Left colon (tissue), 2 donors: ENCODE data around the gene RABEP1. TPM values are rescaled to one million over a fixed set of nuclear protein-coding genes. Genes with fewer than 3 reads are reported as not detected.

Source experiments
- ATAC-seq: fragments of 200-7000 bp; cut with Tn5 transposase; one replicate; pipeline ENCODE4 v1.9.1; 2020; ENCODE audit warnings: mild to moderate bottlenecking, moderate library complexity
- DNase-seq, 2 donors: peaks; one replicate each; pipeline ENCODE4 v3.0.0-alpha.2; 2020
- intact Hi-C, 2 donors: fragments of 100-400 bp; cut with DNase I in 1 of 2; cut with micrococcal nuclease in 1 of 2; formaldehyde crosslinking; loops; one replicate each; pipeline versions ENCODE4 v1.11.2 to v1.14.0; 2022; cut with DNase I, micrococcal nuclease
- total RNA-seq, 2 donors: library from RNA; stranded (reverse); fragmentation: NEBNext Ultra II Directional; extraction: Animal tissue kit (Norgen Biotek cat#: 25700); gene quantifications; one replicate each; pipeline ENCODE4 v1.2.1, GENCODE V29; 2021
- donor health status: DM: no; HTN: no; CAD: no.
- donor health status: DM: yes; HTN: yes; CAD: no.

RABEP1 gene
- total RNA-seq, 2 donors from 2014 or later = 28.1 to 29.1 TPM

- ATAC-seq (no peak), DNase-seq (no peak)
- intact Hi-C loops = no loop called here
Measured at GRCh38 chr17:5354886-5355415, 72.9 kb downstream of the RABEP1 start.

DNA sequence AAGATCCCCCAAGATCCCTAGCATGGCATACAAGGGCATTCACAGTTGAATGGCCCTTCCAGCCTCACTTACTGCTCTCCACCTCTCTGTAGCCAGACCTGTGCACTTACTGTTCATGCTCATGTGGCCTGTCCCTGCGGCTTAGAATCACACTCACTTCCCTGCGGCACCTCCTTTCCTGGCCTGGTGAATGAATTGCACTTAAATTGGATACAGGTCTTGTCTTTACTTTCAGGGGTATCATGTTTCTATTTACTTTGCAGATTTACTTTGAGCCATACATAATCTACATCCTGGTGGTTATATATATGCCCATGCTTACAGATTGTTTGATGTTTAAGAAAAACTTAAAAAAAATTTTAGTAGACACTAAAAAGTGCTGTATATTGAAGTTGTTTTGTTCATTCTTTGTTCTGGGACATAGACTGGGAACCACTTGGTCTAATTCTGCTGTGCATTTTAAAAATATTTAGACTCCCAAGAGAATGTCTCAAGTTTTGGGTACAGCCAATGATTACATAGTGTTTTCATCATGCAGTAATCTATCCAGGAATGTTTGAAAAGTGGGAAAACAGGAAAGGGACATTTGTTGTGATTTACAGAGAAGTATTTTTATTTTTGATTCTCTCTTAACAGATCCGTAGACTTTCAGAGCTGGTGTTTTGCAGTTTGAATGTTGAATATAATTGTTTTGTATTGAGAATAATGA, 73.5 kb downstream of the RABEP1 start:
- no peak for DNase-seq
- no peak for ATAC-seq
- intact Hi-C loops = no loop called here

- intact Hi-C loops = no loop called here
- no peak for ATAC-seq
- no peak for DNase-seq
Measured at GRCh38 chr17:5361426-5361825, 79.3 kb downstream of the RABEP1 start.

DNA sequence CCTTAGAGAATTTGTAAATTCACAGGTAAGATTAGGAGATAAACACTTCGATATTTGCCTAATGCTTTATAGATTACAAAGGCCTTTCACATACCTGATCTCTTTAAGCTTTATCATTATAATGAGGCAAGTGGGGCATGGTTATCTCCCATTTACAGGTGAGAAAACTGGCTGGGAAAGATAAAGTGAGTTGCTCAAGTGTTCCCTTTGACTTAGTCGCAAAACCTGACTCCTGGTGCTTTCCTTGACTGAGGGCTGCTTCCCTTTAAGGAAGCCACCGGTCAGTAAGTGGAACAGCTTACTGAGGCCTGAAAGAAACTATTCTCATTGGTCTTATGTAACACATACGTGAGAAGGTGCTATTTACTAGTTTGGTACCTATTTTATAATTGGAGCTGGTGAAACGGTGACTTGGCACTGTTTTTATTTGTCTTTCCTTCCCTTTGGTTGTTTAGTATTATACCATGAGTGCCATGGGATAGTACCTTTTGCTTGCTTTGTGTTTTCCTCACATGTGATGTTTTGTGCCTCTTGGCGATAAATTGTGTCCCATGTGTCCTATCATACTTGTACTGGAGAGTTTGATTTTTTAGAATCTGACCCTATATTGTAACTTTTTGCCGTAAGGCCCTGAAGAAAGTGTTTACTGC, 80.2 kb downstream of the RABEP1 start:
- intact Hi-C loops = no loop called here
- DNase-seq (no peak), ATAC-seq (no peak)

- intact Hi-C loops = no loop called here
- ATAC-seq = no peak
- no peak for DNase-seq
Measured at GRCh38 chr17:5364156-5364555, 82.1 kb downstream of the RABEP1 start.

DNA sequence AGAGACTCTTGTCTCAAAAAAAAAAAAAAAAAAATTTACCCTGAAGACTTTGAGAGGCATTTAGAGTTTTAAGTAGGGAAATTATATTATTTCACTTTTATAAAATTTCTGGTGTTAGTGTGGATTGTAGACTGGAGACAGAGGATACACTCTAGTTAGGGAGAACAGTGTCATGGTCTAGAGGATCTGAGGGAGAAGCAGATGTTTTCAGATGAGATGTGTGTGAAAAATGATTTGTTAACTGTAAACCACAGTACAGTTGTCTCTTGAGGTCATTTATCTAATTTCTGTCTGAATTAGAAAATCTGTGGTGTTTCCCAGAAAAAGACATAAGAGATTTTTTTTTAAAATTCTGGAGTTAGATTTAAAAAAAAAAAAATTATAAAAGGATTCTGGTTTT, 82.6 kb downstream of the RABEP1 start:
- DNase-seq = no peak
- intact Hi-C loops = no loop called here
- no peak for ATAC-seq

GRCh38 chr17:5365831-5366230, 83.7 kb downstream of the RABEP1 start:
- intact Hi-C loops = no loop called here
- ATAC-seq = no peak
- DNase-seq = no peak

GRCh38 chr17:5370411-5370810, 88.3 kb downstream of the RABEP1 start:
- DNase-seq (no peak), ATAC-seq (no peak)
- intact Hi-C loops = no loop called here

GRCh38 chr17:5373112-5373511, 91.0 kb downstream of the RABEP1 start:
- ATAC-seq = no peak
- intact Hi-C loops = no loop called here
- DNase-seq = no peak

DNA sequence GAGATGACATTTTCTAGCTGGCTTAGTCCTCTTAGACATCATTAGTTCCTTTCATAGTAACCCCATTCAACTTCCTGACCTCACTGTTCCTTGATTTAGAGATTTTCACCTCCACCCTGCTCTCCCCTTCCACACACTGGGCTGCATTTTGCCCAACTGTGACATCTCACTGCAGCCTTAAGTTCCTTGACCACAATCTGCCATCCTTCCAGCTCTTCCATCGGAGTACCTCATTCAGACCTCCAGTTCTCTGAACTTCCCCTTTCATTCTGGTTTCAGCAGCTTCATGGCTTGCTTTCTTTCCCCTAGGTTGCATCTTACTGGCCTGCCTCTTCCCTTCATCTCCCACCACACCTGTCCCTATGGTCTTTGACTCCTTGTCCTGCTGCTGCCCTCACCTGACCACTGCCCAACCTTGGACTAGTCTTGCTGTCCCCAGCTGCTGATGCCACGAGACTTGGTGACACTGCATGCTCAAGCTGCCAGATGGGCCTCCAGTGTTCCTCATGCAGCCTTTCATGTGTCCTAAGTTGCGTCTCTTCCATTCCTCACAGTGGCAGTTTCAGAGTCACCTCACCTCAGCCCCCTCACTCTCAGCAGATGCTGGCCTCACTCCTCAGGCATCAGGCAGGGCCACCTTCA, 96.6 kb downstream of the RABEP1 start:
- ATAC-seq (peak; percentile 12), DNase-seq (no peak)
- intact Hi-C loops = no loop called here

DNA sequence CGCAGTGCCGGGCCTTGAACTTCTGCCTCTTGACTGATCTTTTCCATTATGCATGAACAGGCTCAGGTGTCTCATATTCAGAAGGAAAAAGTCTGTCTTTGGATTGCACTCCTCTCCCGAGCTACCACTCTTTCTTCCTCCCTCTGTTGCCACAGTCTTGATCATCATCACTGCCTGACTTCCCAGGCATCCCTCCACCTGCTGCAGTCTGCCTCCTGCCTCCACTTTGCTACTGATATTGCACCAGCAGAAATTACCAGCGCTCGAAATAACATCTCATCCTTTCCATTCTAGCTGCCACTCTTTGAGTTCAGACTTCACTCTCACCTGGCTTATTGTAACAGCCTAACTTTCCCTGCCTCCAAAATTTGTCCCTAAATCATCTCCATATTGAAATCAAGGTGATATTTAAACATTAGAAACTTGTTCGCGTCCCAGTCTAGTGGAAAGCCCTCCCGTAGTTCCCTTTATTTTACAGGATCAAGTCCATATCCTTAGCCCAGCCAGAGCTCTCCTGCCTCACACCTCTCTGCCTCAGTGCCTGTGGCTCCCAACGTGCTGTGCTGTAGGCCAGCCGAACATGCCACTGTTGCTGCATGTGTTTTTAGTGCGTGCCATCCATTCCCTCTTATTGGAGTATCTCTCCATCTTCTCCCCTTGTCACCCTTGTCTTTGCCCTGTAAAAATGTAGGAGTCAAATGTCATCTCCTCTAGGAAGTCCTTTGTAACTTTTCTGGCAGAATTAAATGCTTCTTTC, 97.4 kb downstream of the RABEP1 start:
- DNase-seq = no peak
- intact Hi-C loops = no loop called here
- ATAC-seq = no peak

DNA sequence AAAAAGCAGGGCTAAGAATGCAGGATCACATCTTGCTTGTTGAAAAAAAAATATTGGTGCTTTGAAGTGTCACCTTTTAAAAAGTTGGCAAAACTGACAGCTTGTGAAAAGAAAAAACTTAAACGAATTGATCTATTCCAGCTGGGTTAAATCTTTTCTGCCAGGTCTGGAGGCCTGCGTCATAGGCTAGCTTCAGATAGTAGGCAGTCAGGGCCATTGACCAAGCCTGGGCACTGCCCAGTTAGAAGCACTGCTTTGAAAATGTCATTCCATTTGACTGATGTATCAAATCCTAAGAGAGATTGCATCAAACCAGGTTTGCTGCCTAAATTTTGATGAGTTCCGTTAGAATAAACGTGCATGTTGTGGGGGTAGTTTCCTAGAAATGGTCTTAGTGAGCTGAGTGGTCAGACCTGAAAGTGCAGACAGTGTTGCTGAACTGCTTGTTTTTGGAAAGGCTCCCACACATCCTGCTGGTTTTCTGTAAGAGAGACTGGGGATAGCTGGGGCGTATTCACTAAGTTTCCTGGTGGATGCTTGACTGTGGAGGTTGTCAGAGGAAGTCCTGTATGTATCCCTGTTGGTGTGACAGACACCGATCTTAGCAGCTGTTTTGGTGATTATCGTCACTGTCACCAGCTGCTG, 98.5 kb downstream of the RABEP1 start:
- DNase-seq (no peak), ATAC-seq (no peak)
- intact Hi-C loops = no loop called here

GRCh38 chr17:5381542-5381941, 99.5 kb downstream of the RABEP1 start:
- DNase-seq = no peak
- intact Hi-C loops = no loop called here
- ATAC-seq = no peak

GRCh38 chr17:5391678-5392077, 109.6 kb downstream of the RABEP1 start:
- no peak for ATAC-seq
- intact Hi-C loops = no loop called here
- no peak for DNase-seq

DNA sequence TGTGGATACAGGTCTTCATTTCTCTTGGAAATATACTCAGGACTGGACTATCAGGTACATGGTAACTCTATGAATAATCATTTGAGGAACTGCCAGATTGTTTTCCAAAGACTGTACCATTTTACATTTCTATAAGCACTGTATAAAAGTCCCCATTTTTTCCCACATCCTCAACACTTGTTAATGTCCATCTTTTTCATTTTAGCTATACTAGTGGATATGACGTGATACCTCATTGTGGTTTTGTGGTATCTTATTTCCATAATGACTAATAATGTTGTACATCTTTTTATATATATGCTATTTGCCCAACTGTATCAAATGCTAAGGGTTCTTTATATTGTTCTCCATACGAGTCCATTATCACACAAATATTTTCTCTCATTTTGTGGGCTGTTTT, 114.5 kb downstream of the RABEP1 start:
- intact Hi-C loops = no loop called here
- ATAC-seq = no peak

DNA sequence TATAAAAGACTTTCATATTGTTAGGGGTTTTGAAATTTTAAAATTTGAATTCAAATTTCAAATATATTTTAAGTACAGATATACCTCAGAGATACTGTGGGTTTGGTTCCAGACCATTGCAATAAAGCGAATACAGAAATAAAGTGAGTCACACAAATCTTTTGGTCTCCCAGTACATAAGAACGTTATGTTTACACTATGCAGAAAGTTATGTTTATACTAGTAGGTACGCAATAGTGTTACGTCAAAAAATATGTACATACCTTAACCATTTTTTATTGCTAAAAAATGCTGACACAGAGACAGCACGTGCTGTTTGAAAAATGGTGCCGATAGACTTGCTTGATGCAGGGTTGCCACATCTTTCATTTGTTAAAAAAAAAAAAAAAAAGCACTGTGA, 117.7 kb downstream of the RABEP1 start:
- intact Hi-C loops = no loop called here
- ATAC-seq (no peak), DNase-seq (no peak)

More for the DNA sequence above, 114.5 kb downstream of the RABEP1 start:
- DNase-seq = no peak

- intact Hi-C loops = no loop called here
- ATAC-seq (peak; percentile 85), DNase-seq (no peak)
Measured at GRCh38 chr17:5405400-5405799, 123.3 kb downstream of the RABEP1 start.

GRCh38 chr17:5408186-5408585, 126.1 kb downstream of the RABEP1 start:
- intact Hi-C loops = no loop called here
- ATAC-seq = no peak
- DNase-seq = no peak
